Measurements from ENCODE around the gene RNF148.

DNA sequence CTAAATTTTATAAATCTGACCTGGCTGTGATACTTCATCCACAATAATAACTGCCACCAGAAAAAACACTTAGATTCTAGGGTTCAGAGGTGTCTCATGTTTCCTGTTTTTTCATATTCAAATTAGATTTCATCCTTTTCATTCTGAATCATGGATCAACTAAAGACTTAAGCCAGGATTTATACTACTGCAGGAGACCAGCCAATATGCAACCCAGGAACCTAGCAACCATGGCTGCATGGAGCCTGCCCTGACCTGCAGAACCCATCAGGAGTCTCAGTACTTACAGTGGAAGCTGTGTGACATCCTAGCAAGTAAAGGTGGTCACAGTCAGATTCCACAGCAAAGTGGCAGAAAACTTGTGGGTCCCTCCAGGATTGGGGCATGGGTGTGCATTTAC lies 40.5 kb upstream of the RNF148 start:
- TF ChIP-seq POLR2A (IDR thresholded peaks at IDR 0.05): no peak
- TF ChIP-seq, protein P1, sequence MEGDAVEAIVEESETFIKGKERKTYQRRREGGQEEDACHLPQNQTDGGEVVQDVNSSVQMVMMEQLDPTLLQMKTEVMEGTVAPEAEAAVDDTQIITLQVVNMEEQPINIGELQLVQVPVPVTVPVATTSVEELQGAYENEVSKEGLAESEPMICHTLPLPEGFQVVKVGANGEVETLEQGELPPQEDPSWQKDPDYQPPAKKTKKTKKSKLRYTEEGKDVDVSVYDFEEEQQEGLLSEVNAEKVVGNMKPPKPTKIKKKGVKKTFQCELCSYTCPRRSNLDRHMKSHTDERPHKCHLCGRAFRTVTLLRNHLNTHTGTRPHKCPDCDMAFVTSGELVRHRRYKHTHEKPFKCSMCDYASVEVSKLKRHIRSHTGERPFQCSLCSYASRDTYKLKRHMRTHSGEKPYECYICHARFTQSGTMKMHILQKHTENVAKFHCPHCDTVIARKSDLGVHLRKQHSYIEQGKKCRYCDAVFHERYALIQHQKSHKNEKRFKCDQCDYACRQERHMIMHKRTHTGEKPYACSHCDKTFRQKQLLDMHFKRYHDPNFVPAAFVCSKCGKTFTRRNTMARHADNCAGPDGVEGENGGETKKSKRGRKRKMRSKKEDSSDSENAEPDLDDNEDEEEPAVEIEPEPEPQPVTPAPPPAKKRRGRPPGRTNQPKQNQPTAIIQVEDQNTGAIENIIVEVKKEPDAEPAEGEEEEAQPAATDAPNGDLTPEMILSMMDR (IDR thresholded peaks at IDR 0.05): no peak
